ENCODE results near the gene CCDC34. TPM values are rescaled to one million over a fixed set of nuclear protein-coding genes. Genes with fewer than 3 reads are reported as not detected.

CCDC34 gene
- total and polyA plus RNA-seq, 4 donors = 1.1 to 10.5 (median 1.5) TPM

GRCh38 chr11:27319072-27319471, 43.9 kb downstream of the CCDC34 start:
- H3K4me3 ChIP-seq (ENCODE audit: low read depth in 1 of 3, low read length in 3 of 3) = no peak overlapping the region
- no peaks in the 10 kb centered on the region for H3K27me3 ChIP-seq (ENCODE audit: control insufficient read depth in 4 of 4, insufficient read depth in 4 of 4, low read length in 3 of 4)
- no peaks in the 10 kb centered on the region for H3K36me3 ChIP-seq (ENCODE audit: control insufficient read depth in 4 of 4, insufficient read depth in 3 of 4, low read depth in 1 of 4, low read length in 3 of 4)
- H3K9me3 ChIP-seq (ENCODE audit: control insufficient read depth in 4 of 4, low read length in 3 of 4) = no peaks in the 10 kb centered on the region
- TF ChIP-seq REST (IDR thresholded peaks at IDR 0.05) (no peak), ZBTB33 (IDR thresholded peaks at IDR 0.05) (no peak)
- H3K27ac ChIP-seq (ENCODE audit: low read depth in 1 of 2, low read length in 2 of 2) = no peak overlapping the region
- no peak for DNase-seq (ENCODE audit: low spot score)
- WGBS = 62% methylated on average over 2 of the region's 2 CpGs
- no peak overlapping the region for H3K9ac ChIP-seq (ENCODE audit: low read depth in 1 of 2, low read length in 2 of 2)
- H3K4me1 ChIP-seq (ENCODE audit: control insufficient read depth in 4 of 4, insufficient read depth in 4 of 4, low read length in 3 of 4) = no peaks in the 10 kb centered on the region

- no peaks in the 10 kb centered on the region for H3K9me3 ChIP-seq (ENCODE audit: control insufficient read depth in 4 of 4, low read length in 3 of 4)
- no peak overlapping the region for H3K4me3 ChIP-seq (ENCODE audit: low read depth in 1 of 3, low read length in 3 of 3)
- H3K36me3 ChIP-seq (ENCODE audit: control insufficient read depth in 4 of 4, insufficient read depth in 3 of 4, low read depth in 1 of 4, low read length in 3 of 4) = no peaks in the 10 kb centered on the region
- no peak for DNase-seq (ENCODE audit: low spot score)
- TF ChIP-seq SP1 (IDR thresholded peaks at IDR 0.05) (no peak), TAF1 (conservative IDR thresholded peaks at IDR 0.05) (no peak), MAX (IDR thresholded peaks at IDR 0.05) (no peak), HNF4A (conservative IDR thresholded peaks at IDR 0.05) (no peak), REST (IDR thresholded peaks at IDR 0.05) (no peak), FOXA1 (IDR thresholded peaks at IDR 0.05) (no peak), CTCF (IDR thresholded peaks at IDR 0.05; ENCODE audit: low read depth, low read length, missing input control) (no peak)
- H3K4me1 ChIP-seq (ENCODE audit: control insufficient read depth in 4 of 4, insufficient read depth in 4 of 4, low read length in 3 of 4) = peaks cover 0 to 9% (median 4%) of the 10 kb centered on the region in 4 donors
- 92% methylated on average over 2 of the region's 2 CpGs for whole genome bisulfite sequencing
- H3K27ac ChIP-seq (ENCODE audit: low read depth in 1 of 2, low read length in 2 of 2) = no peak overlapping the region
- no peak overlapping the region for H3K9ac ChIP-seq (ENCODE audit: low read depth in 1 of 2, low read length in 2 of 2)
- H3K27me3 ChIP-seq (ENCODE audit: control insufficient read depth in 4 of 4, insufficient read depth in 4 of 4, low read length in 3 of 4) = no peaks in the 10 kb centered on the region
Observed at GRCh38 chr11:27317751-27318150, 45.3 kb downstream of the CCDC34 start.

All from liver (tissue), 9 donors.